ENCODE measurements around the gene LHX6. TPM values are rescaled to one million over a fixed set of nuclear protein-coding genes. Genes with fewer than 3 reads are reported as not detected.

LHX6 gene
- total and polyA plus RNA-seq, 2 of the 8 experiments (the other 6 are each of a cell fraction or from before 2014, with no cell fraction given), result 0.92 to 1.2 TPM

GRCh38 chr9:122172131-122172530, 56.6 kb downstream of the LHX6 start:
- H3K9me3 ChIP-seq (ENCODE audit: insufficient read depth in 2 of 2, low read depth in 1 of 2, low read length in 1 of 2), result no peaks in the 10 kb centered on the region
- no peak overlapping the region for H3K4me2 ChIP-seq (ENCODE audit: insufficient read depth in 1 of 2, low read depth in 2 of 2, low read length in 2 of 2)
- no peak overlapping the region for H2BK20ac ChIP-seq (ENCODE audit: low read length)
- FAIRE-seq, result no peak
- no peaks in the 10 kb centered on the region for H4K20me1 ChIP-seq (replicated peaks in 1 of 2; ENCODE audit: control insufficient read depth in 1 of 2, insufficient read depth in 2 of 2, low read length in 2 of 2)
- no peaks in the 10 kb centered on the region for H3K79me2 ChIP-seq (ENCODE audit: control insufficient read depth in 1 of 2, insufficient read depth in 2 of 2, low read length in 2 of 2)
- H3K23me2 ChIP-seq (ENCODE audit: low read depth, low read length), result no peaks in the 10 kb centered on the region
- H2AK5ac ChIP-seq (ENCODE audit: low read depth, low read length), result 0 out of 2 replicates have a peak overlapping the region, but pooled peaks have one; percentile 2
- no peak overlapping the region for H3K56ac ChIP-seq (replicated peaks; ENCODE audit: insufficient read length, low read depth, low read length)
- no peak overlapping the region for H3K27ac ChIP-seq (ENCODE audit: low read depth, low read length)
- no peak for DNase-seq (ENCODE audit: low read depth in 1 of 2, low spot score in 2 of 2)
- H2AFZ ChIP-seq (ENCODE audit: low read length), result no peak overlapping the region
- no peaks in the 10 kb centered on the region for H3K79me1 ChIP-seq (ENCODE audit: low read depth, low read length)
- no peak overlapping the region for H3K14ac ChIP-seq (ENCODE audit: insufficient read length)
- no peak overlapping the region for H2BK12ac ChIP-seq (ENCODE audit: low read depth, low read length)
- CTCF ChIA-PET (ENCODE audit: partially characterized antibody), result interaction anchor here (0.6 to 2.3 kb wide), 7 partner anchors 11 to 73 kb away, joined by 3 to 14 read pairs (median 4); partner anchors contain the start of genes MORN5 and NDUFA8
- no peak overlapping the region for H3K18ac ChIP-seq (ENCODE audit: extremely low read depth, low read length)
- POLR2A ChIA-PET (ENCODE audit: partially characterized antibody), result no interaction called here
- H3K23ac ChIP-seq (ENCODE audit: insufficient read length), result no peak overlapping the region
- H3K9ac ChIP-seq (replicated peaks in 1 of 4; ENCODE audit: extremely low read depth in 1 of 4, low read depth in 3 of 4, low read length in 3 of 4), result no peak overlapping the region
- H4K91ac ChIP-seq (replicated peaks; ENCODE audit: insufficient read length, low read length), result no peak overlapping the region
- no peak overlapping the region for H3K4ac ChIP-seq (replicated peaks; ENCODE audit: insufficient read length, low read depth, low read length)
- WGBS, 2 experiments (ENCODE audit: extremely low coverage in 1 of 2, insufficient coverage in 1 of 2, insufficient read length in 1 of 2, insufficient replicate concordance in 2 of 2, low coverage in 1 of 2, low lambda C conversion rate in 2 of 2, missing lambda C conversion rate in 1 of 2), result 91% methylated on average over 4 of the region's 7 CpGs; no CpG with 5 or more reads in 1 of the 2 experiments
- no peak overlapping the region for H4K5ac ChIP-seq (ENCODE audit: insufficient read length, low read depth, low read length)
- no peak overlapping the region for H2BK15ac ChIP-seq (ENCODE audit: low read length)
- no peak overlapping the region for H3K4me3 ChIP-seq (ENCODE audit: extremely low read depth in 1 of 4, insufficient read depth in 2 of 4, low read depth in 3 of 4, low read length in 4 of 4)
- no peak overlapping the region for H4K8ac ChIP-seq (ENCODE audit: extremely low read depth, insufficient read depth, low read length)
- H2BK120ac ChIP-seq (replicated peaks; ENCODE audit: low read depth, low read length), result no peak overlapping the region
- H3K27me3 ChIP-seq (replicated peaks in 1 of 4; ENCODE audit: control insufficient read depth in 3 of 4, extremely low read depth in 1 of 4, insufficient read depth in 3 of 4, low read length in 3 of 4), result peaks cover 0 to 4% (median under 1%) of the 10 kb centered on the region in 4 experiments; a peak in 2 of 7 replicates
- H3K4me1 ChIP-seq (replicated peaks in 1 of 4; ENCODE audit: control insufficient read depth in 3 of 4, insufficient read depth in 4 of 4, low read length in 3 of 4), result no peaks in the 10 kb centered on the region
- H3K36me3 ChIP-seq (ENCODE audit: control insufficient read depth in 2 of 4, insufficient read depth in 4 of 4, low read length in 3 of 4), result no peaks in the 10 kb centered on the region
- H2BK5ac ChIP-seq (ENCODE audit: low read depth, low read length), result no peak overlapping the region
- TF ChIP-seq MAX (IDR thresholded peaks at IDR 0.05), result no peak
- TF ChIP-seq SP2 (IDR thresholded peaks at IDR 0.05; ENCODE audit: low read length), result no peak
- no peak for TF ChIP-seq SRF (IDR thresholded peaks at IDR 0.05; ENCODE audit: low read depth, low read length)
- no peak for TF ChIP-seq CBX5 (IDR thresholded peaks at IDR 0.05; ENCODE audit: low read depth, low read length)
- no peak for TF ChIP-seq GABPA (IDR thresholded peaks at IDR 0.05; ENCODE audit: borderline replicate concordance, insufficient read depth, low read length)
- no peak for TF ChIP-seq RXRA (IDR thresholded peaks at IDR 0.05; ENCODE audit: insufficient read depth, low read depth, low read length)
- no peak for TF ChIP-seq POLR2A (IDR thresholded peaks at IDR 0.05; ENCODE audit: control extremely low read depth in 1 of 2, low read depth in 2 of 2, low read length in 2 of 2)
- no peak for TF ChIP-seq SP4 (IDR thresholded peaks at IDR 0.05; ENCODE audit: low read length)
- TF ChIP-seq CTCF (IDR thresholded peaks at IDR 0.05; ENCODE audit: control extremely low read depth in 1 of 3, insufficient read depth in 1 of 3, low read depth in 1 of 3, low read length in 3 of 3), result no peak
- no peak for TF ChIP-seq RAD21 (IDR thresholded peaks at IDR 0.05 in 1 of 2, conservative IDR thresholded peaks at IDR 0.05 in 1 of 2; ENCODE audit: low read depth in 2 of 2, low read length in 2 of 2)
- no peak for TF ChIP-seq FOSL1 (IDR thresholded peaks at IDR 0.05; ENCODE audit: insufficient read depth, low read depth, low read length)
- TF ChIP-seq TBP (IDR thresholded peaks at IDR 0.05; ENCODE audit: low read depth, low read length), result no peak
